PC-9 (cell line): ENCODE data around the gene AGRN.

ENCODE experiments used
- CTCF ChIP-seq: fragments of 200-600 bp; sonication (generic); conservative IDR thresholded peaks from 2 replicates; pipeline ENCODE4 v1.6.1; 2017; ENCODE audit warnings: mixed run types, antibody characterized with exemption, mild to moderate bottlenecking, moderate library complexity
- EZH2 ChIP-seq: fragments of 200-600 bp; sonication (generic); IDR thresholded peaks from 2 replicates; pipeline ENCODE4 v1.8.0; 2017; ENCODE audit warnings: antibody characterized with exemption, low read depth

GRCh38 chr1:1087351-1088028 lies 67.6 kb downstream of the AGRN start:
- no peak for TF ChIP-seq CTCF
- TF ChIP-seq EZH2, result no peak
